GM20000 (cell line): Measurements from ENCODE around the gene UTF1.

Experiments used
- DNase-seq: peaks from one replicate; pipeline ENCODE4 v3.0.0; 2012; ENCODE audit warnings: low spot score
- TF ChIP-seq, protein P1 (sequence below): IDR thresholded peaks from 2 replicates; pipeline ENCODE4 v1.5.1; 2012; ENCODE audit warnings: mild to moderate bottlenecking, control low read depth; ENCODE audit errors: extremely low read depth, missing control alignments

UTF1 gene

DNA sequence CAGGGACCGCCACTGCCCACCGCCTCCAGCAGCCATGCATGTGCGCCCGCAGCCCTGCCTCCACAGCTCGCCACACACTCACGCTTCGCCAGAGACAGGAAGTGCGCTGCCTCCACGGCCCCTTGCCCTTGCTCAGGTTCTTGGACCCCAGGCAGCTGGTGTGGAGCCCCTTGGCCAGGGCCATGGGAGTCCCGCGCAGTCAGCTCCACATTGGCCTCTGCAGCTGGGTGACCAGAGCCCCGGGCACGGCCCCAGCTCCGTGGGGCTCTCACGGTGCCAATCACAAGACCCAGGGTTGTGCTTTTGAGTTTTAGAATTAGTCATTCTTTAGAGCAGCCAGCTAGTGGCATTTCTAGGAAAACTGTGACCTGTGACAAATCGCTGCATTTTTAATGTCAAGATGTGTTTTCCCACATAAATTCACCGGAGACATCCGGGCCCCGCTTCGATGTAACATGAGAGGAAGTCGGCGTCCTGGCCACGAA is 4.3 kb upstream of the UTF1 start:
- DNase-seq = no peak
- TF ChIP-seq, protein P1, sequence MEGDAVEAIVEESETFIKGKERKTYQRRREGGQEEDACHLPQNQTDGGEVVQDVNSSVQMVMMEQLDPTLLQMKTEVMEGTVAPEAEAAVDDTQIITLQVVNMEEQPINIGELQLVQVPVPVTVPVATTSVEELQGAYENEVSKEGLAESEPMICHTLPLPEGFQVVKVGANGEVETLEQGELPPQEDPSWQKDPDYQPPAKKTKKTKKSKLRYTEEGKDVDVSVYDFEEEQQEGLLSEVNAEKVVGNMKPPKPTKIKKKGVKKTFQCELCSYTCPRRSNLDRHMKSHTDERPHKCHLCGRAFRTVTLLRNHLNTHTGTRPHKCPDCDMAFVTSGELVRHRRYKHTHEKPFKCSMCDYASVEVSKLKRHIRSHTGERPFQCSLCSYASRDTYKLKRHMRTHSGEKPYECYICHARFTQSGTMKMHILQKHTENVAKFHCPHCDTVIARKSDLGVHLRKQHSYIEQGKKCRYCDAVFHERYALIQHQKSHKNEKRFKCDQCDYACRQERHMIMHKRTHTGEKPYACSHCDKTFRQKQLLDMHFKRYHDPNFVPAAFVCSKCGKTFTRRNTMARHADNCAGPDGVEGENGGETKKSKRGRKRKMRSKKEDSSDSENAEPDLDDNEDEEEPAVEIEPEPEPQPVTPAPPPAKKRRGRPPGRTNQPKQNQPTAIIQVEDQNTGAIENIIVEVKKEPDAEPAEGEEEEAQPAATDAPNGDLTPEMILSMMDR = no peak

DNA sequence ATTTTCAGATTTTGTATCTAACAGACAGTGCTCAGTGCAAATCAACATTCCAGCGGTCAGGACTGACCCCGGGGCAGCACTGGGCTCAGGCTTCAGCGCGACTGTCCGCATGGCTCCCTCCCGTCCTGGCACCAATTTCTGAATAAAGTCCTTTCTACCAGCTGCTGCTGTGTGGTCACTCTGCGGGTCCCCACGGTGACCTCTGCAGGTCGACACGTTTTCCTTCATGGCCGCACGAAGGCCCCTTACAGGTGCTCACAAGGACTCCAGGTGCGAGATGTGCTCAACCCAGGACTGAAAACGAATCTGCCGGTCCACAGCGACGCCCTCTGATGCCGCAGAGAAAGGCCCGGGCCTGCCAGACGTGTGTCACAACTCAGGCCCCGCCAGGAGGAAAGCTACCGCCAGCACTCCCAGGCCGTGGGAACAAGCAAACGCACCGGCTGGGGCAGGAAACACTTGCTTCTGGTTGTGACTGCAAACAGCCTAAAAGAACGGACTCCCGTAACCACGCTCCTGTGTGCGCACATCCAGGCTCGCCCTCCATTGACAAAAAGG is 3.7 kb upstream of the UTF1 start:
- no peak for DNase-seq
- TF ChIP-seq, protein P1 = no peak

DNA sequence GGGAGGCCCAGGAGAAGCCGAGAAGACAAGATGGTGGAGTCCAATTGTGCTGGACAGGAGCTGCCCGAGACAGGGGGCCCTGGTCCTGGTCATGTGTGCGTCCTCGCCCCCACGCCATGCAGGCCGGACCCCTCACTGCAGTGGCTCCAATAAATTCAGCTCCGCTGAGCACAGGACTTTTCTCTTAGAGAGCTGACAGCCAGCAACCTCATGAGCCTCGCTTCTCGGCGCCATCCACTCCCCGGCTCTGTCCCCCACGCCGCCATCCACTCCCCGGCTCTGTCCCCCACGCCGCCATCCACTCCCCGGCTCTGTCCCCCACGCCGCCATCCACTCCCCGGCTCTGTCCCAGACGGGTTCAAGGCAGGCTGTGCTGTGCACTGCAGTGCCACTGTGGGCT is 2.8 kb upstream of the UTF1 start:
- no peak for DNase-seq
- TF ChIP-seq, protein P1 = no peak

DNA sequence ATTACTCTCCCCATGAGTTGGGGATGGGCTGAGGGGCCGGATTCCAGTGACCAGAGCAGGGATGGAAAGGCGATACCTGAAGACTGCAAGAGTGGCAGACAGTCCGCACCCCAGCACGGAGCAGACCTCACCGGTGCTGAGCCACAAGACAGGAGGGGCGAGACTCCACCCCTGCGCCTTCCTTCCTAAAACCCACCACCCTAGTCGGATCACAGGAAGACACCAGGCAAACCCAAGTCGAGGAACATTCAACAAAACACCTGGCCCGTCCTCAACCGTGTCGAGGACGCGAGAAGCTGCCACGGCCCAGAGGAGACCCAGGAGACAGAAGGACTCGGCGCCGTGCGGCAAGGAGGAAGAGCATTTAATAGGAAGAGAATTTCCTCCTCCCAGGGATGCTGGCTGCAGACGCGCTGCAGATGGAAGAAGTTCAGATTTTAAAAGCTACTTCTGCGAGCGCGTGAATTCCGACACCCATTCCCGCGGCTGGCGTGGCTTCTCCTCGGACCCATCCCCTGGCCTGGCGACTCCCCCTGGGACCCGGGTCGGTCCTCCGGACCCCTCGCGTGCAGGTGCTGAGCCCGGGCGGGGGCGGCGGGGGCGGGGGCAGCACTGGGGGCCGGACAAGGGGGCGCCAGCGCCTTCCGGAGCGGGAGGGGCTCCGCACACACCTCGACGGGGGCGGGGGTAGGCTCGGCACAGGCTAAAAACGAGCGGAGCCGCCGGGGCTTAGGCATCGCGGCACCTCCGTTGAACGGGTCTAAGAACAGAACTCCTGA is 563 bp upstream of the UTF1 start:
- DNase-seq = no peak
- TF ChIP-seq, protein P1 = no peak

DNA sequence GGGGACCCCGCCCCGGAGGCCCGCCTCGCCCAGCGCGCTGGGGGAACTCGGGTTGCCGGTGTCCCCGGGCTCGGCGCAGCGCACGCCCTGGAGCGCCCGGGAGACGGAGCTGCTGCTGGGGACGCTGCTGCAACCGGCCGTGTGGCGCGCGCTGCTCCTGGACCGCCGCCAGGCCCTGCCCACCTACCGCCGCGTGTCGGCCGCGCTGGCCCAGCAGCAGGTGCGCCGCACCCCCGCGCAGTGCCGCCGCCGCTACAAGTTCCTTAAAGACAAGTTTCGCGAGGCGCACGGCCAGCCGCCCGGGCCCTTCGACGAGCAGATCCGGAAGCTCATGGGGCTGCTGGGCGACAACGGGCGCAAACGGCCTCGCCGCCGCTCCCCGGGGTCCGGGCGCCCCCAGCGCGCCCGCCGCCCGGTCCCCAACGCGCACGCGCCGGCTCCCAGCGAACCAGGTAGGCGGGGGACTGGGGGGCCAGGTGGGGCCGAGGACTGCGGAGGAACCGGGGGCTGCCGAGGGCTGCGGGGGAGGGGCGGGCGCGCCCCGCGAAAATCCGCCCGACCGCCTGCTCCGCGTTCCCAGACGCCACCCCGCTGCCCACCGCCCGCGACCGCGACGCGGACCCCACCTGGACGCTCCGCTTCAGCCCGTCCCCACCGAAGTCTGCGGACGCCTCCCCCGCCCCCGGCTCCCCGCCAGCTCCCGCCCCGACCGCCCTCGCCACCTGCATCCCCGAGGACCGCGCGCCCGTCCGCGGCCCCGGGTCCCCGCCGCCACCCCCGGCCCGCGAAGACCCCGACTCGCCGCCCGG is 574 bp downstream of the UTF1 start:
- TF ChIP-seq, protein P1 = no peak
- peak; percentile 74 for DNase-seq

DNA sequence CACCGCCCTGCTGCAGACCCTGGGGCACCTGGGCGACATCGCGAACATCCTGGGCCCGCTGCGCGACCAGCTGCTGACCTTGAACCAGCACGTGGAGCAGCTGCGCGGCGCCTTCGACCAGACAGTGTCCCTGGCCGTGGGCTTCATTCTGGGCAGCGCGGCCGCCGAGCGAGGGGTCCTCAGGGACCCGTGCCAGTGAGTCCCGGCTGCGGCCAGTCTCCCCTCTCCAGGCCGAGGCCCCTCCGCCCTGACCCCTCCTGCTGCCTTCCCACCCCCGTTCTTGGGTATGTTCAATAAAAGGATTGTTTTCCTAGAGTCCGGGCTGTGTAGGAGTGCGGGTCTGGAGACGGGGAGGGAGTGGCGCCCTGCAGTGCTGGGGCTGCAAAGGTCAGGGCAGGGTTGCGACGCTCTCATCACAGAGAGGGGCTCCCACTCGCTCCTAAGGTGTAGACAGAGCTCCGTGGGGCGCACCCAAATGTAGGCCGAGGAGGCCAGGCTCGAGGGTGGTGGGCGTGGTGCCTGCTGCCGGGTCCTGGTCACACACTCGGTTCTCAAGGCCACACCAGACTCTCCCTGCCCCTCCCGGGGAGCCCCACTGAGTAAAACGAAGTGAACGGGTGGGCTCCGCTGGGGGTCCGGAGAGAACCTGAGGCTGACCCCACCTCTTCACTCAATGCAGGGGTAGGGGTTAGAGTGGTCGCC is 1.4 kb downstream of the UTF1 start:
- TF ChIP-seq, protein P1 = no peak
- no peak for DNase-seq
